Mononuclear cell (primary cell): Measurements from ENCODE around the gene SLC8A3. TPM values are rescaled to one million over a fixed set of nuclear protein-coding genes. Genes with fewer than 3 reads are reported as not detected.

ENCODE experiments used
- H3K27me3 ChIP-seq: 2 replicates; pipeline ENCODE4 v1.6.0; 2011; ENCODE audit warnings: low read length, control low read depth; ENCODE audit not compliant: insufficient read depth
- H3K4me1 ChIP-seq: 2 replicates; pipeline ENCODE4 v1.5.1; 2011; ENCODE audit warnings: mild to moderate bottlenecking, low read length, control low read depth; ENCODE audit not compliant: insufficient read depth
- H3K4me3 ChIP-seq: 2 replicates; pipeline ENCODE4 v1.5.1; 2011; ENCODE audit warnings: mild to moderate bottlenecking, low read length, moderate library complexity
- H3K9me3 ChIP-seq: 2 replicates; pipeline ENCODE4 v1.5.1; 2011; ENCODE audit warnings: low read depth, mild to moderate bottlenecking, control low read depth, low read length
- total RNA-seq: library from RNA; depleted of rRNA; stranded (reverse); fragments of >200 nt; gene quantifications from one replicate; pipeline ENCODE4 v1.2.3, GENCODE V29; 2012

The SLC8A3 gene
- total RNA-seq, 1 donor: 1.0 TPM

GRCh38 chr14:70113211-70113610 is 75.5 kb downstream of the SLC8A3 start:
- Histone ChIP-seq H3K4me1 (no peaks in the 10 kb centered on the region), H3K27me3 (no peaks in the 10 kb centered on the region), H3K9me3 (no peaks in the 10 kb centered on the region), H3K4me3 (no peak overlapping the region)

GRCh38 chr14:70108419-70108818 is 80.3 kb downstream of the SLC8A3 start:
- no peaks in the 10 kb centered on the region for H3K27me3 ChIP-seq
- H3K4me3 ChIP-seq: no peak overlapping the region
- no peaks in the 10 kb centered on the region for H3K9me3 ChIP-seq
- no peaks in the 10 kb centered on the region for H3K4me1 ChIP-seq

DNA sequence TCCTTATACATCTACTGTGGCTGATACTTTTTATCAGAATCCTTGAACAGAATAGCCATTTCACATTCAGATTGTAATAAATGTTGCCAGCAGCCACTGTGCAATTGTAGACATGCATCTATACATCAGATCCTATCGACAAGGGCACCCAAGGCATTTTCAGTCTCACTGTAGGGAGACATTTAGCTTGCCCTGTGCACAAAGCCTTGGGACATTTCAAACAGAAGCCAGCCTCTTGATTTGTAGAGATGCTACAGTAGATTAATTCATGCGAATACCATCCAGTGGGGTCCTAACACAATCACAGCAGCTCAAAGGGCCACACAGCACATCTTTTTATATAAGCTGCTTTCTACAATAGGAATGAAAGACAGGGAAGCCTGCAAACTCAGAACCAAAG is 81.4 kb downstream of the SLC8A3 start:
- no peaks in the 10 kb centered on the region for H3K4me1 ChIP-seq
- H3K4me3 ChIP-seq: no peak overlapping the region
- no peaks in the 10 kb centered on the region for H3K9me3 ChIP-seq
- no peaks in the 10 kb centered on the region for H3K27me3 ChIP-seq

- Histone ChIP-seq H3K4me1 (no peaks in the 10 kb centered on the region), H3K9me3 (no peaks in the 10 kb centered on the region), H3K4me3 (no peak overlapping the region), H3K27me3 (no peaks in the 10 kb centered on the region)
Measured at GRCh38 chr14:70100071-70100470, 88.7 kb downstream of the SLC8A3 start.

DNA sequence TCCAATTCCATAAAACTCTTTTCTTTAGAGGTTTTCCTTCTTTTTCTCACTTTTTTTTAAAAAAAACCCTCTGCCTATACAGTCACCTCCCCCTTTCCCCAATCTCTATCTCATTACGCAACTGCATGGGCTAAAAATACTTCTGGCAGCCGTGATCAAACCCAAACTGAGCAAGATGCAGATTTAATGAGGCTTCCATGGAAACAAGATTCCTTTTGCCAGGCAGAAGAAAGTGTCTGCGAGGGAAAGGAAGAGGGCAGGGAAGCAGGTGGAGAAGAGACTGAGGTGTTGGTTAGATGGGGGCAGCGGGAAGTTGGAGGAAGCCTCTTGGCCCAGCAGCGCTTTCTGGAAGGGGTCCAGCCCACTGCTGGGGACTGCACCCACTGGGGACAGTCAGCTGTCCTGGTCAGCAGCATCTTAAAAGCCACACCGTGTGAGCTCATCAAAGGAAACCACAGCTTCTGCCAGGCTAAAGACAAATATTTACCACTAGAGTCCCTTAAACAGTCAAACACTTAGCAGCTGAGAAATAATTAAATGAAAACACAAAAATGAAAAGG is 90.4 kb downstream of the SLC8A3 start:
- Histone ChIP-seq H3K27me3 (no peaks in the 10 kb centered on the region), H3K4me3 (no peak overlapping the region), H3K4me1 (no peaks in the 10 kb centered on the region), H3K9me3 (no peaks in the 10 kb centered on the region)

DNA sequence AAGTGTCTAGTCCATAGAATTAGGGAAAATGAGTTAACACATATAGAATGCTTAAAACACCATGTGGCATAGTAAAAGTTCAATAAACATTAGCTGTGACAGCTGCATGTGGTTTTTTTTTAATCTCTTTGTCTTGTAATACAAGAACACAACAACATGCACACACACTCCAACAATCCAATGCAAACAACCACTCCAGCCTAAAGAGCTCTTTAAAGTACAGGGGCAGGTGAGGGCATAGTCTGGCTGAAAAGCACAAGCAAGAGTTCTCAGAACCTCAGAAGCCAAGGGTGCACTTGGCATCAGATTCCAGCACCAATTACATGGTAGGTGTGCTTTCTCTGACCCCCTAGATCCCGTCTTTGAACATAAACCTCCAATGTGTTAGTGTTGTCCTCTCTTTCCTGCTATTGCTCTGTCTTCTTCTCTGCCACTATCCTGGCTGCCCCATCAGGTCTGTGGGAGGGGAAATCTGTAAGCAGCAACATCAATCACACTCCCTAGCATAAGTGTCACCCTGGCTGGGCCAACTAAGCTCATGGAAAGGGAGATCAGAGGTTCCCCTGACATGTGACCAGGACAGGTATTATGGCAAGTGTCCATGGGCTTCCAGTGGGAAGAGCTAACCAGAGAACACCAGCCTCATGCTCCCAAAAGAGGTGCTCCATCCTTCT is 91.0 kb downstream of the SLC8A3 start:
- H3K4me3 ChIP-seq: no peak overlapping the region
- H3K27me3 ChIP-seq: no peaks in the 10 kb centered on the region
- H3K9me3 ChIP-seq: no peaks in the 10 kb centered on the region
- no peaks in the 10 kb centered on the region for H3K4me1 ChIP-seq

GRCh38 chr14:70096866-70097265 is 91.9 kb downstream of the SLC8A3 start:
- H3K27me3 ChIP-seq: no peaks in the 10 kb centered on the region
- H3K9me3 ChIP-seq: no peaks in the 10 kb centered on the region
- no peaks in the 10 kb centered on the region for H3K4me1 ChIP-seq
- no peak overlapping the region for H3K4me3 ChIP-seq

GRCh38 chr14:70094631-70095030 is 94.1 kb downstream of the SLC8A3 start:
- H3K27me3 ChIP-seq: no peaks in the 10 kb centered on the region
- no peaks in the 10 kb centered on the region for H3K9me3 ChIP-seq
- H3K4me1 ChIP-seq: no peaks in the 10 kb centered on the region
- H3K4me3 ChIP-seq: no peak overlapping the region

DNA sequence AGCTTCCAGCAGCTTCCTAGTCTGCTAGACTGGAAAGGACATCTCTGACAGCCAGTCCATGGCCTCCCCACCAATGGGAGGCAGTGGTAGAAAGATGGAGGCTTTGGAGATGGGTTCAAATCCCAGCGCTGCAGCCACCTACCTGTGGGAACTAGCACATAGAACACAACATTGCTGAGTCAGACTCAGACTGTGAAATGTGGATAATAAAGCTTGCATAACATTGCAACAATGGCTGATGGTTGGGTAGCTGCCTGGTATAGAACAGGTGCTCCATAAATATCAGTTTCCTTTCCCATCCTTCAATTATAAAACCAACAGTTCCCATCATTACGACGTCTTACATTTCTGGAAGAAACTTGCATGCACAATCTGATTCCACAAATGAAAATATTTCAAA is 94.6 kb downstream of the SLC8A3 start:
- Histone ChIP-seq H3K4me1 (no peaks in the 10 kb centered on the region), H3K9me3 (no peaks in the 10 kb centered on the region), H3K4me3 (no peak overlapping the region), H3K27me3 (no peaks in the 10 kb centered on the region)

DNA sequence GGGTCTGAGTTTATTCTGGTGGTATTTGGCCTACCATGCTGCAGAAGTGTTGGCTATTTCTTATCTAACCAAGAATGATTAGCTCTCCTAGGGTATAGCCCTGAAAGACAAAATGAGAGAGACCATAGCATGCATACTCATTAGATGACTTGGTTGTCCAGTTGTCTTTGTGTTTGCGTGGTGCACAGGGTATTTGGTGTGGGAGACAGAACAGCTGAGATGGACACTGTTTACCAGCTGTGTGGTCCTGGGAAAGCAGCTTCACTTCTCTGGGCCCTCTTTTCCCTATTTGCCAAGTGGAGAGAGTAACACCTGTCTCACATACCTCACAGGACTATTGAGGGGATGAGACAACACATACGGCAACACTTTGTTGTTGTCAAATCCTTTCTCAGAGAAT is 95.6 kb downstream of the SLC8A3 start:
- H3K27me3 ChIP-seq: no peaks in the 10 kb centered on the region
- H3K4me1 ChIP-seq: no peaks in the 10 kb centered on the region
- no peaks in the 10 kb centered on the region for H3K9me3 ChIP-seq
- H3K4me3 ChIP-seq: no peak overlapping the region

DNA sequence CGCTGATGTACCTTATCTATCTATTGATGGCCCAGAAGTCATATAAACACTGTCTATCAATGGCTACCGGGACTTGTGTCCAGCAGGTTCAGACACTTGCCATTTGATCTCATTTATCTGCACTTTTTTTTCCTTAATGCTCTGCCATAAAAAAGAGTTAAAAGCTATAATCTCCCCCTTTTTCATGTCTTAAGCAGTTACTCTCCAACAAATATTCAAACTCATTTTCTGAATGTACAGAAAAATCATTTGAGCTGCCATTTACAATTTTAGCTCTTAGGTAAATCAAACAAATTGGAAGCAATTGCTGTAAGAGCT is 101.4 kb downstream of the SLC8A3 start:
- Histone ChIP-seq H3K9me3 (no peaks in the 10 kb centered on the region), H3K4me1 (no peaks in the 10 kb centered on the region), H3K27me3 (no peaks in the 10 kb centered on the region), H3K4me3 (no peak overlapping the region)

DNA sequence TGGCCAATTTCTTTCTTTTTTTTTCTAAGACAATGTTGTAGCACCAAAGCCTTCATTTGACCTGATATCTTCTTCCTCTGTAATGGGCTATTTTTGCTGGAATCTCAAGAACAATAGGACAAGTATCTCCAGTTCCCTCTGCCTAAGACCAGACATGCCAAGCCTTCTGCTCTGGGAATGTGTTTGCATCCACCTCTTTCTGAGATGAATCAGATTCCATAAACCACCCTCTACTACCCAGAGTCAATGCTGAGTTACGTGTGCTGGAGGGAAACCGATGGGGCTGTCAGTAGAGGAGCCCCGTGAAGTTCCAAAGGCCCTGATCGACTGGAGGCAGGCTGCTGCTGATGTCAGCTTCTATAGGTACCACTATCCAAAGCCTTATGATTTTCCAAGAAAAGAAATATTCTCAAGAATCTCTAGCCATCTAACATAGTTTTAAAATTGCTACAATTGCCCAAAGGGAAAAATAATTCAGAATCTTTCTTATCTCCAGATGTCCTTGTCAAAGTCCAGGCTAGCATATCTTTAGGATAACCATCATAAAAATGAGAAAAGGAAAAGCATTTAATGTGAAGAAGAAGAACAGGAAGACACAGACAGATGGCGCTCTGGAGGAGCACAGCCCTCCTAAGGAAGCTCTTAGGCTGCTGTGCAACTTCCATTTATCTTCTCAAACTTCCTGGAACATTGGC is 101.9 kb downstream of the SLC8A3 start:
- no peaks in the 10 kb centered on the region for H3K4me1 ChIP-seq
- H3K4me3 ChIP-seq: no peak overlapping the region
- H3K27me3 ChIP-seq: no peaks in the 10 kb centered on the region
- no peaks in the 10 kb centered on the region for H3K9me3 ChIP-seq

GRCh38 chr14:70084226-70084625 is 104.5 kb downstream of the SLC8A3 start:
- H3K4me1 ChIP-seq: no peaks in the 10 kb centered on the region
- H3K9me3 ChIP-seq: no peaks in the 10 kb centered on the region
- H3K27me3 ChIP-seq: no peaks in the 10 kb centered on the region
- H3K4me3 ChIP-seq: no peak overlapping the region

DNA sequence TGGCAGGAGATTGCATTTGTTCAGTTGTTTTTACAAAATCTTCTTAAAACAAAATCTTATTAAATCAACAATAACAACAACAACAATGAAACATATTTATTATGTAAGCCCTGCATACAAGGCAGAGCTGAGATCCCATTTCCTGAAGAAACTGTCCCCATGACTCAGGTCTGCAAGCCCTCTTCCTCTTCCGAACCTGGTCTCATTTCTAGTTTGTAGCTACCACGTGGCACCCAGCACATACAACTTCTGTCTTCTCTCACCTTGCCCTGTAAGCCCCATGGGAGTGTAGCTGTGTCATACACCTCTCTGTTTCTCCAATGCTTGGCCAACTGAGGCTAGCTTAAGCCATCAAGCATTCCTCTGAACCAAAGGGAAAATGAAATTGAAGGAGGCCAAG is 106.4 kb downstream of the SLC8A3 start:
- Histone ChIP-seq H3K4me3 (no peak overlapping the region), H3K9me3 (no peaks in the 10 kb centered on the region), H3K4me1 (no peaks in the 10 kb centered on the region), H3K27me3 (no peaks in the 10 kb centered on the region)

- Histone ChIP-seq H3K9me3 (no peaks in the 10 kb centered on the region), H3K4me3 (no peak overlapping the region), H3K27me3 (no peaks in the 10 kb centered on the region), H3K4me1 (no peaks in the 10 kb centered on the region)
Measured at GRCh38 chr14:70080076-70080475, 108.7 kb downstream of the SLC8A3 start.

GRCh38 chr14:70078329-70078728 is 110.4 kb downstream of the SLC8A3 start:
- Histone ChIP-seq H3K9me3 (no peaks in the 10 kb centered on the region), H3K27me3 (no peaks in the 10 kb centered on the region), H3K4me1 (no peaks in the 10 kb centered on the region), H3K4me3 (no peak overlapping the region)
